H1 (cell line): ENCODE results near the gene ALK. TPM values are rescaled to one million over a fixed set of nuclear protein-coding genes. Genes with fewer than 3 reads are reported as not detected.

ENCODE experiments used
- CHD2 ChIP-seq: IDR thresholded peaks from 2 replicates; pipeline ENCODE4 v1.6.1; 2012; ENCODE audit warnings: low read length, improper control_type of control experiment
- JUND ChIP-seq: IDR thresholded peaks from 2 replicates; pipeline ENCODE4 v1.6.1; 2011; ENCODE audit warnings: mild to moderate bottlenecking, improper control_type of control experiment, low read length
- KDM4A ChIP-seq: IDR thresholded peaks from one replicate; pipeline ENCODE4 v1.7.1; 2012; ENCODE audit warnings: low read depth, mild to moderate bottlenecking, moderate library complexity, low read length, inconsistent platforms; ENCODE audit not compliant: severe bottlenecking
- SP1 ChIP-seq: IDR thresholded peaks from 2 replicates; pipeline ENCODE4 v1.6.1; 2011; ENCODE audit warnings: low read depth, low read length
- polyA plus RNA-seq, 7 experiments: library from polyadenylated mRNA; depleted of rRNA in 3 of 7; stranded (reverse) in 5 of 7; unstranded in 2 of 7; fragments of >200 nt in 5 of 7; fragments of 200-250 nt in 2 of 7; gene quantifications; 1 replicate in 5 of 7; 2 replicates in 1 of 7; 4 replicates in 1 of 7; pipeline versions ENCODE4 v1.2.1 to v1.2.3, GENCODE V29; 2011 to 2013; ENCODE audit warnings: missing spikeins in 2 of 7, mixed read lengths in 2 of 7
- total RNA-seq: library from RNA; stranded (reverse); fragmentation: NEBNext Ultra II Directional; extraction: Animal tissue kit (Norgen Biotek cat#: 25700); gene quantifications from 2 replicates; pipeline ENCODE4 v1.2.1, GENCODE V29; 2021
- TF ChIP-seq, protein P1 (sequence below), 3 experiments: IDR thresholded peaks; 1 replicate in 2 of 3; 2 replicates in 1 of 3; pipeline versions ENCODE4 v1.5.1 to v1.6.1; 2011; ENCODE audit warnings: low read length in 3 of 3, mild to moderate bottlenecking in 3 of 3, inconsistent platforms in 2 of 3, low read depth in 1 of 3, moderate library complexity in 1 of 3; ENCODE audit not compliant: insufficient read depth in 1 of 3; ENCODE audit errors: control extremely low read depth in 1 of 3

ALK gene
- total and polyA plus RNA-seq, 2 of the 8 experiments (the other 6 are each of a cell fraction or from before 2014, with no cell fraction given): 0.02 to 0.09 TPM

- peak; percentile 53; the same call in 1 of the 2 replicates for TF ChIP-seq JUND
- TF ChIP-seq KDM4A: no peak
- TF ChIP-seq, protein P1, sequence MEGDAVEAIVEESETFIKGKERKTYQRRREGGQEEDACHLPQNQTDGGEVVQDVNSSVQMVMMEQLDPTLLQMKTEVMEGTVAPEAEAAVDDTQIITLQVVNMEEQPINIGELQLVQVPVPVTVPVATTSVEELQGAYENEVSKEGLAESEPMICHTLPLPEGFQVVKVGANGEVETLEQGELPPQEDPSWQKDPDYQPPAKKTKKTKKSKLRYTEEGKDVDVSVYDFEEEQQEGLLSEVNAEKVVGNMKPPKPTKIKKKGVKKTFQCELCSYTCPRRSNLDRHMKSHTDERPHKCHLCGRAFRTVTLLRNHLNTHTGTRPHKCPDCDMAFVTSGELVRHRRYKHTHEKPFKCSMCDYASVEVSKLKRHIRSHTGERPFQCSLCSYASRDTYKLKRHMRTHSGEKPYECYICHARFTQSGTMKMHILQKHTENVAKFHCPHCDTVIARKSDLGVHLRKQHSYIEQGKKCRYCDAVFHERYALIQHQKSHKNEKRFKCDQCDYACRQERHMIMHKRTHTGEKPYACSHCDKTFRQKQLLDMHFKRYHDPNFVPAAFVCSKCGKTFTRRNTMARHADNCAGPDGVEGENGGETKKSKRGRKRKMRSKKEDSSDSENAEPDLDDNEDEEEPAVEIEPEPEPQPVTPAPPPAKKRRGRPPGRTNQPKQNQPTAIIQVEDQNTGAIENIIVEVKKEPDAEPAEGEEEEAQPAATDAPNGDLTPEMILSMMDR (IDR thresholded peaks at IDR 0.05; ENCODE audit: control extremely low read depth in 1 of 3, insufficient read depth in 1 of 3, low read depth in 1 of 3, low read length in 3 of 3): no peak
- no peak for TF ChIP-seq CHD2
- no peak for TF ChIP-seq SP1
Observed at GRCh38 chr2:29627279-29627711, 294.1 kb downstream of the ALK start (continued).
